Measurements from ENCODE around the gene ABCB8. TPM values are rescaled to one million over a fixed set of nuclear protein-coding genes. Genes with fewer than 3 reads are reported as not detected.

Gene ABCB8
- total and polyA plus RNA-seq, 2 of the 8 experiments (the other 6 are each of a cell fraction or from before 2014, with no cell fraction given) = 17.7 to 27.0 TPM

DNA sequence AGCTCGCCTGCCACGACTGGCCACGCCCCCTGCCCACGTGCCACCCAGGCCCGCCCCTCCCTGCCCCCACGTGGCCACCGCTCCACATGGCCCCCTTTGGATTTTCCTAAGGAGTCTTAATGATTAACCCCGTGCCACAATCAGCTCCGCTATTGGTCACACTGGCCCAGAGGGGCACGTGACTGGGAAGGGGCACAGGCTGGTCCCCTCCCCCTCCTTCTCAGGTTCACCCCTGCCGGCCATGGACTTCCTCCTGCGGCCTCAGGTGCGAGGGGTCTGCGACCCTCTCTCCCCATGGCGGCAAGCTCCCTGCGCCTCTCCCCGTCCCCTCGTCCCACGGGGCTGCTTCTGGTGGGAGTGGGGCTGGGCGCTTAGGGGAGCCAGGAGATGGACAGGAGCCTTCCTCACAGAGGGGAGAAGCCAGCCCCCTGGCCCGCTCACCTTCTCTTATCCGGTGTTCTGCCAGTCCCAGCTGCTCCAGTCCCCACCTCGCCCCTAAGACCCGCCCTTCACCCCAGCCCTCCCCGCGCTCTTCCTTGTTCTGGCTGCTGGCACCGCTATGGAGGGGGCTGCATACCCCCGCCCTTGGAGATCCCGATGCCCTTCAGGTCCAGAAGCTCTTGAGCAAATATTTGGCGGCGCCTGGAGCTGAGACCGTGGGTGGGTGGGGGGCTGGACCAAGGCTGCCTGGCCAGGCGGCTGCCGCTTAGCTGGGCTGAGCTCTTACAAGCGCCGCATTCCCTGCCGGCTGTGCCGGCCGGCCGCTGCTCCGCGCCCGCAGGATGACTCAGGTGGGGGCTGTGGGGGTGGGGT is 34.4 kb downstream of the ABCB8 start (continued):
- TF ChIP-seq, protein P1, sequence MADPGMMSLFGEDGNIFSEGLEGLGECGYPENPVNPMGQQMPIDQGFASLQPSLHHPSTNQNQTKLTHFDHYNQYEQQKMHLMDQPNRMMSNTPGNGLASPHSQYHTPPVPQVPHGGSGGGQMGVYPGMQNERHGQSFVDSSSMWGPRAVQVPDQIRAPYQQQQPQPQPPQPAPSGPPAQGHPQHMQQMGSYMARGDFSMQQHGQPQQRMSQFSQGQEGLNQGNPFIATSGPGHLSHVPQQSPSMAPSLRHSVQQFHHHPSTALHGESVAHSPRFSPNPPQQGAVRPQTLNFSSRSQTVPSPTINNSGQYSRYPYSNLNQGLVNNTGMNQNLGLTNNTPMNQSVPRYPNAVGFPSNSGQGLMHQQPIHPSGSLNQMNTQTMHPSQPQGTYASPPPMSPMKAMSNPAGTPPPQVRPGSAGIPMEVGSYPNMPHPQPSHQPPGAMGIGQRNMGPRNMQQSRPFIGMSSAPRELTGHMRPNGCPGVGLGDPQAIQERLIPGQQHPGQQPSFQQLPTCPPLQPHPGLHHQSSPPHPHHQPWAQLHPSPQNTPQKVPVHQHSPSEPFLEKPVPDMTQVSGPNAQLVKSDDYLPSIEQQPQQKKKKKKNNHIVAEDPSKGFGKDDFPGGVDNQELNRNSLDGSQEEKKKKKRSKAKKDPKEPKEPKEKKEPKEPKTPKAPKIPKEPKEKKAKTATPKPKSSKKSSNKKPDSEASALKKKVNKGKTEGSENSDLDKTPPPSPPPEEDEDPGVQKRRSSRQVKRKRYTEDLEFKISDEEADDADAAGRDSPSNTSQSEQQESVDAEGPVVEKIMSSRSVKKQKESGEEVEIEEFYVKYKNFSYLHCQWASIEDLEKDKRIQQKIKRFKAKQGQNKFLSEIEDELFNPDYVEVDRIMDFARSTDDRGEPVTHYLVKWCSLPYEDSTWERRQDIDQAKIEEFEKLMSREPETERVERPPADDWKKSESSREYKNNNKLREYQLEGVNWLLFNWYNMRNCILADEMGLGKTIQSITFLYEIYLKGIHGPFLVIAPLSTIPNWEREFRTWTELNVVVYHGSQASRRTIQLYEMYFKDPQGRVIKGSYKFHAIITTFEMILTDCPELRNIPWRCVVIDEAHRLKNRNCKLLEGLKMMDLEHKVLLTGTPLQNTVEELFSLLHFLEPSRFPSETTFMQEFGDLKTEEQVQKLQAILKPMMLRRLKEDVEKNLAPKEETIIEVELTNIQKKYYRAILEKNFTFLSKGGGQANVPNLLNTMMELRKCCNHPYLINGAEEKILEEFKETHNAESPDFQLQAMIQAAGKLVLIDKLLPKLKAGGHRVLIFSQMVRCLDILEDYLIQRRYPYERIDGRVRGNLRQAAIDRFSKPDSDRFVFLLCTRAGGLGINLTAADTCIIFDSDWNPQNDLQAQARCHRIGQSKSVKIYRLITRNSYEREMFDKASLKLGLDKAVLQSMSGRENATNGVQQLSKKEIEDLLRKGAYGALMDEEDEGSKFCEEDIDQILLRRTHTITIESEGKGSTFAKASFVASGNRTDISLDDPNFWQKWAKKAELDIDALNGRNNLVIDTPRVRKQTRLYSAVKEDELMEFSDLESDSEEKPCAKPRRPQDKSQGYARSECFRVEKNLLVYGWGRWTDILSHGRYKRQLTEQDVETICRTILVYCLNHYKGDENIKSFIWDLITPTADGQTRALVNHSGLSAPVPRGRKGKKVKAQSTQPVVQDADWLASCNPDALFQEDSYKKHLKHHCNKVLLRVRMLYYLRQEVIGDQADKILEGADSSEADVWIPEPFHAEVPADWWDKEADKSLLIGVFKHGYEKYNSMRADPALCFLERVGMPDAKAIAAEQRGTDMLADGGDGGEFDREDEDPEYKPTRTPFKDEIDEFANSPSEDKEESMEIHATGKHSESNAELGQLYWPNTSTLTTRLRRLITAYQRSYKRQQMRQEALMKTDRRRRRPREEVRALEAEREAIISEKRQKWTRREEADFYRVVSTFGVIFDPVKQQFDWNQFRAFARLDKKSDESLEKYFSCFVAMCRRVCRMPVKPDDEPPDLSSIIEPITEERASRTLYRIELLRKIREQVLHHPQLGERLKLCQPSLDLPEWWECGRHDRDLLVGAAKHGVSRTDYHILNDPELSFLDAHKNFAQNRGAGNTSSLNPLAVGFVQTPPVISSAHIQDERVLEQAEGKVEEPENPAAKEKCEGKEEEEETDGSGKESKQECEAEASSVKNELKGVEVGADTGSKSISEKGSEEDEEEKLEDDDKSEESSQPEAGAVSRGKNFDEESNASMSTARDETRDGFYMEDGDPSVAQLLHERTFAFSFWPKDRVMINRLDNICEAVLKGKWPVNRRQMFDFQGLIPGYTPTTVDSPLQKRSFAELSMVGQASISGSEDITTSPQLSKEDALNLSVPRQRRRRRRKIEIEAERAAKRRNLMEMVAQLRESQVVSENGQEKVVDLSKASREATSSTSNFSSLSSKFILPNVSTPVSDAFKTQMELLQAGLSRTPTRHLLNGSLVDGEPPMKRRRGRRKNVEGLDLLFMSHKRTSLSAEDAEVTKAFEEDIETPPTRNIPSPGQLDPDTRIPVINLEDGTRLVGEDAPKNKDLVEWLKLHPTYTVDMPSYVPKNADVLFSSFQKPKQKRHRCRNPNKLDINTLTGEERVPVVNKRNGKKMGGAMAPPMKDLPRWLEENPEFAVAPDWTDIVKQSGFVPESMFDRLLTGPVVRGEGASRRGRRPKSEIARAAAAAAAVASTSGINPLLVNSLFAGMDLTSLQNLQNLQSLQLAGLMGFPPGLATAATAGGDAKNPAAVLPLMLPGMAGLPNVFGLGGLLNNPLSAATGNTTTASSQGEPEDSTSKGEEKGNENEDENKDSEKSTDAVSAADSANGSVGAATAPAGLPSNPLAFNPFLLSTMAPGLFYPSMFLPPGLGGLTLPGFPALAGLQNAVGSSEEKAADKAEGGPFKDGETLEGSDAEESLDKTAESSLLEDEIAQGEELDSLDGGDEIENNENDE (IDR thresholded peaks at IDR 0.05; ENCODE audit: insufficient replicate concordance, low read length) = no peak
- no peak for TF ChIP-seq FOSL1 (IDR thresholded peaks at IDR 0.05; ENCODE audit: insufficient read depth, low read depth, low read length)
- TF ChIP-seq, protein P2, sequence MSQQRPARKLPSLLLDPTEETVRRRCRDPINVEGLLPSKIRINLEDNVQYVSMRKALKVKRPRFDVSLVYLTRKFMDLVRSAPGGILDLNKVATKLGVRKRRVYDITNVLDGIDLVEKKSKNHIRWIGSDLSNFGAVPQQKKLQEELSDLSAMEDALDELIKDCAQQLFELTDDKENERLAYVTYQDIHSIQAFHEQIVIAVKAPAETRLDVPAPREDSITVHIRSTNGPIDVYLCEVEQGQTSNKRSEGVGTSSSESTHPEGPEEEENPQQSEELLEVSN (IDR thresholded peaks at IDR 0.05) = peak; percentile 89
- peak; percentile 73 for TF ChIP-seq ASH2L (IDR thresholded peaks at IDR 0.05; ENCODE audit: low read length)
- TF ChIP-seq SUZ12 (IDR thresholded peaks at IDR 0.05; ENCODE audit: low read length) = no peak
- TF ChIP-seq EZH2 (IDR thresholded peaks at IDR 0.05; ENCODE audit: low read depth, low read length, severe bottlenecking) = no peak
- TF ChIP-seq CEBPB (IDR thresholded peaks at IDR 0.05; ENCODE audit: low read depth, low read length) = no peak
- TF ChIP-seq, protein P3, sequence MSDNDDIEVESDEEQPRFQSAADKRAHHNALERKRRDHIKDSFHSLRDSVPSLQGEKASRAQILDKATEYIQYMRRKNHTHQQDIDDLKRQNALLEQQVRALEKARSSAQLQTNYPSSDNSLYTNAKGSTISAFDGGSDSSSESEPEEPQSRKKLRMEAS (IDR thresholded peaks at IDR 0.05) = peak; percentile 97
- peak; percentile 68 for TF ChIP-seq SAP30 (IDR thresholded peaks at IDR 0.05; ENCODE audit: insufficient read depth, insufficient replicate concordance, low read length)
